ENCODE results near the gene CUL9.

Gene CUL9

DNA sequence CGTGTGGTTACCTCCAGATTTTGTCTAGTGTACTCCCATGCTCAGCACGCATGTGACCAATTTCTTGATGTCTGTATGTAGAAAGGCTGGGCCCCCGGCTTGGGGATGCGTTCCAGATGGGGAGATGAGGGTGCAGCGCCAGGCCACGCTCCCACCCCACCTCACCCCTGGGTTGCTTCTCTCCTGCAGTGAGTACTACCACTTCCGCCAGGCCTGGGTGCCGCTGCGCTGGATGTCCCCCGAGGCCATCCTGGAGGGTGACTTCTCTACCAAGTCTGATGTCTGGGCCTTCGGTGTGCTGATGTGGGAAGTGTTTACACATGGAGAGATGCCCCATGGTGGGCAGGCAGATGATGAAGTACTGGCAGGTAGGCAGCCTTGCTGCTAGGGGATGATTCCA, 22.4 kb upstream of the CUL9 start:
- Histone ChIP-seq H3K79me1 (ENCODE audit: low read length) (no peaks in the 10 kb centered on the region), H3K4me1 (ENCODE audit: control insufficient read depth in 1 of 2, insufficient read depth in 2 of 2, low read length in 2 of 2) (no peaks in the 10 kb centered on the region), H3K4me2 (ENCODE audit: low read length) (no peak overlapping the region), H3K9ac (ENCODE audit: low read length) (no peak overlapping the region), H2AK5ac (ENCODE audit: low read length) (no peak overlapping the region), H3K9me3 (ENCODE audit: insufficient read depth, low read depth, low read length) (no peaks in the 10 kb centered on the region), H2BK12ac (ENCODE audit: low read length) (no peak overlapping the region), H3K14ac (ENCODE audit: low read length) (no peak overlapping the region), H3K18ac (ENCODE audit: low read length) (no peak overlapping the region), H2BK120ac (ENCODE audit: insufficient read depth, low read length, poor library complexity) (no peak overlapping the region), H3K23ac (ENCODE audit: low read length) (no peak overlapping the region), H3K4ac (ENCODE audit: low read depth, low read length) (no peak overlapping the region), H4K12ac (ENCODE audit: low read depth, low read length) (no peak overlapping the region), H3K79me2 (ENCODE audit: control insufficient read depth, insufficient read depth, low read length, poor library complexity) (no peaks in the 10 kb centered on the region), H4K8ac (ENCODE audit: low read depth, low read length) (no peak overlapping the region), H2BK5ac (ENCODE audit: low read depth, low read length, poor library complexity) (no peak overlapping the region), H3K36me3 (ENCODE audit: control insufficient read depth in 1 of 2, insufficient read depth in 2 of 2, low read length in 2 of 2) (peaks cover 48 to 52% of the 10 kb centered on the region in 2 experiments), H2AFZ (ENCODE audit: insufficient read depth, low read length, poor library complexity) (no peak overlapping the region), H3K27me3 (ENCODE audit: insufficient read depth, low read length) (no peaks in the 10 kb centered on the region), H3K4me3 (ENCODE audit: low read depth, low read length) (no peak overlapping the region), H3K27ac (ENCODE audit: low read depth, low read length) (no peak overlapping the region), H4K91ac (ENCODE audit: low read depth, low read length) (no peak overlapping the region)
- WGBS (ENCODE audit: extremely low coverage, insufficient coverage, insufficient read length): no CpG with 5 or more reads among the region's 11 CpGs
- no peak for DNase-seq

DNA sequence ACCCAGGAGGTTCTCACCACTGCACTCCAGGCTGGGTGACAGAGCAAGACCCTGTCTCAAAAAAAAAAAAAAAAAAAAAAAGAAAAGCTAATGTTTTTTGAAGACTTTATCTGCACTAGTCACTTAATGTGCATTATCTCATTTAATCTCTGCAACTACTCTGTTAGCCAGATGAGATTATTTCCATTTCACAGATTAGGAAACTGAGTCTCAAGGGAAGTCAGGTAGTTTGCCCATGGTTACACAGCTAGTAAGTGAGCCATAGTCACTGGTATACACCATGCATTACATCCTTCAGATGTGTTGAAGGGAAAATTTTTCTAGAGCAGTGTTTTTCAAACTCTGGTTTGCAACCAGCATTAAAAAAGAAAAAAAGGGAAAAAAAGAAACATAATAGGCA, 18.1 kb upstream of the CUL9 start:
- Histone ChIP-seq H3K36me3 (ENCODE audit: control insufficient read depth in 1 of 2, insufficient read depth in 2 of 2, low read length in 2 of 2) (peaks cover 28 to 31% of the 10 kb centered on the region in 2 experiments), H2AFZ (ENCODE audit: insufficient read depth, low read length, poor library complexity) (no peak overlapping the region), H3K9me3 (ENCODE audit: insufficient read depth, low read depth, low read length) (no peaks in the 10 kb centered on the region), H2BK12ac (ENCODE audit: low read length) (no peak overlapping the region), H3K79me2 (ENCODE audit: control insufficient read depth, insufficient read depth, low read length, poor library complexity) (no peaks in the 10 kb centered on the region), H3K14ac (ENCODE audit: low read length) (no peak overlapping the region), H3K23ac (ENCODE audit: low read length) (no peak overlapping the region), H3K18ac (ENCODE audit: low read length) (no peak overlapping the region), H3K79me1 (ENCODE audit: low read length) (no peaks in the 10 kb centered on the region), H3K4me3 (ENCODE audit: low read depth, low read length) (no peak overlapping the region), H4K91ac (ENCODE audit: low read depth, low read length) (no peak overlapping the region), H3K27me3 (ENCODE audit: insufficient read depth, low read length) (no peaks in the 10 kb centered on the region), H2AK5ac (ENCODE audit: low read length) (no peak overlapping the region), H3K4ac (ENCODE audit: low read depth, low read length) (no peak overlapping the region), H3K4me1 (ENCODE audit: control insufficient read depth in 1 of 2, insufficient read depth in 2 of 2, low read length in 2 of 2) (no peaks in the 10 kb centered on the region), H4K8ac (ENCODE audit: low read depth, low read length) (no peak overlapping the region), H2BK5ac (ENCODE audit: low read depth, low read length, poor library complexity) (no peak overlapping the region), H3K27ac (ENCODE audit: low read depth, low read length) (no peak overlapping the region), H2BK120ac (ENCODE audit: insufficient read depth, low read length, poor library complexity) (no peak overlapping the region), H4K12ac (ENCODE audit: low read depth, low read length) (no peak overlapping the region), H3K4me2 (ENCODE audit: low read length) (no peak overlapping the region), H3K9ac (ENCODE audit: low read length) (no peak overlapping the region)
- DNase-seq: no peak

DNA sequence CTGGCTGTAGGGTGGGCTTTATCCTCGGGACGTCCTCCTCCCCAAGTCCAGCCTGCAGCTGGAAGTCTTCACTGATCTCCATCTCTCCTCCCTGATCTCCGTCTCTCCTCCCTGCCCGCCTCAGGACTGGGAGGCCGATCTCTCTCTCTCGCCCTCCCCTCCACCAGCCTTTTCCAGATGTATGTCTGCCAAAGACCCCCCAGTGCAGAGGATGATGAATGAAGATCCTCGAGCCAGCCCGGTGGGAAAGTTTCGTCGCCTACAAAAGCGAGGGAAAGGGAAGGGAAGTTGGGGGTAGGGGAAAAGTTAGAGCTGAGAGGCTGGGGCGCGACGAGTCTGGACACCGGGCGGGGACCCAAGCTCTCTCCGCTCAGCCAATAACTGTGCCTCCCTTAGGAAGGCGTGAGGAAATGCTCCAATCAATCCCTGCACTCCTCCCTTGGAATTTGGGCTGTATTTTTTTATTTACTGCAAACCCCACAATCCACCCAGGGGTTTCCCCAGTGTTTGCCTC, 11.5 kb upstream of the CUL9 start:
- Histone ChIP-seq H3K4me2 (ENCODE audit: low read length) (peak overlapping the region; percentile 61), H4K91ac (ENCODE audit: low read depth, low read length) (peak overlapping the region; percentile 94), H3K4me1 (ENCODE audit: control insufficient read depth in 1 of 2, insufficient read depth in 2 of 2, low read length in 2 of 2) (peaks cover 13 to 14% of the 10 kb centered on the region in 2 experiments), H4K8ac (ENCODE audit: low read depth, low read length) (peak overlapping the region; percentile 93), H3K23ac (ENCODE audit: low read length) (no peak overlapping the region), H3K4ac (ENCODE audit: low read depth, low read length) (peak overlapping the region; percentile 43), H2BK12ac (ENCODE audit: low read length) (peak overlapping the region; percentile 18), H3K4me3 (ENCODE audit: low read depth, low read length) (peak overlapping the region; percentile 71), H3K18ac (ENCODE audit: low read length) (peak overlapping the region; percentile 89), H3K9me3 (ENCODE audit: insufficient read depth, low read depth, low read length) (no peaks in the 10 kb centered on the region), H3K27ac (ENCODE audit: low read depth, low read length) (peak overlapping the region; percentile 89), H3K79me1 (ENCODE audit: low read length) (peaks cover 25% of the 10 kb centered on the region), H3K36me3 (ENCODE audit: control insufficient read depth in 1 of 2, insufficient read depth in 2 of 2, low read length in 2 of 2) (peaks cover 6 to 7% of the 10 kb centered on the region in 2 experiments), H3K27me3 (ENCODE audit: insufficient read depth, low read length) (no peaks in the 10 kb centered on the region), H4K12ac (ENCODE audit: low read depth, low read length) (peak overlapping the region; percentile 54), H2BK5ac (ENCODE audit: low read depth, low read length, poor library complexity) (peak overlapping the region; percentile 90), H2BK120ac (ENCODE audit: insufficient read depth, low read length, poor library complexity) (peak overlapping the region; percentile 82), H2AK5ac (ENCODE audit: low read length) (peak overlapping the region; percentile 69), H3K14ac (ENCODE audit: low read length) (peak overlapping the region; percentile 78), H3K79me2 (ENCODE audit: control insufficient read depth, insufficient read depth, low read length, poor library complexity) (peaks cover 23% of the 10 kb centered on the region), H3K9ac (ENCODE audit: low read length) (peak overlapping the region; percentile 72), H2AFZ (ENCODE audit: insufficient read depth, low read length, poor library complexity) (peak overlapping the region; percentile 80)
- peak; percentile 37 to 66 for DNase-seq
- no CpG with 5 or more reads among the region's 18 CpGs for WGBS (ENCODE audit: extremely low coverage, insufficient coverage, insufficient read length)

DNA sequence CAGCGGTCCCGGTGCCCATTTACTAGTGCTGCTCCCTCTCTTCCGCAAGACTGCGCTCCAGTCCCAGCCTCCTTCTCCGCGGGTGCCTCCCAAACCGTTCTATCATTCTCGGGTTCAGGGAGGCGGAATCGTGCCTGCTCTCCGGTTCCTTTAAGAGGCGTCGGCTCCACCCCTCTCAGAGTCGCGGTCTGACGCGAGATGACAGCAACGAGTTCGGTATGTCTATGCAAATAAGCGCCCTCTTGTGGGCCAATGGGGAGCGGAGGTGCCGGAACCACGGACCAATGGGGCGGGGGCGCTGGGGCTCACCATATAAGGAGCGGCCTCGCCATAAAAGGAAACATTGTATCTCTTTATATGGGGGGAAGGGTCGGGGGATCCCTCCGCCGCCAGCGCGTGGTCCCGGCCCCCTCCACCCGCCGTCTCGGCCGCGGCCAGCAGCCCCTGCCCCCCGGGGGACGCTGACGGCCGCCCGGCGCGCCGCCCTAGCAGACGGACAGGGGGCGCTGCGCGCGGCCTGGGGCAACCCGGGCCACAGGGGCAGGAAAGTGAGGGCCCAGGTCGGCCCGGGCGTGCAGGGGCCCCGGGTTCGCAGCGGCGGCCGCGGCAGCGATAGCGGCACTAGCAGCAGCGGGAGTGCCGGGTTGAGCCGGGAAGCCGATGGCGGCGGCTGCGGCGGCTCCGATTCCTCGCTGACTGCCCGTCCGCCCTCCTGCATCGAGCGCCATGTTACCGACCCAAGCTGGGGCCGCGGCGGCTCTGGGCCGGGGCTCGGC, 10.9 kb upstream of the CUL9 start, which contains the start of gene SRF:
TSS of gene SRF (plus strand) at position 339 of the 776 bp plus-strand sequence. CDS start at position 727, 388 bp downstream.
- no peaks in the 10 kb centered on the region for H3K27me3 ChIP-seq (ENCODE audit: insufficient read depth, low read length)
- peak within 1 kb of the TSS; percentile 98 for H3K9ac ChIP-seq (ENCODE audit: low read length)
- no peak within 1 kb of the TSS for H3K23ac ChIP-seq (ENCODE audit: low read length)
- H3K4me3 ChIP-seq (ENCODE audit: low read depth, low read length): peak within 1 kb of the TSS; percentile 99
- H4K12ac ChIP-seq (ENCODE audit: low read depth, low read length): peak within 1 kb of the TSS; percentile 88
- peaks cover 13% of the 10 kb centered on the region in 2 experiments for H3K36me3 ChIP-seq (ENCODE audit: control insufficient read depth in 1 of 2, insufficient read depth in 2 of 2, low read length in 2 of 2)
- peak within 1 kb of the TSS; percentile 74 for H3K4me2 ChIP-seq (ENCODE audit: low read length)
- DNase-seq: peak; percentile 99 to 100
- peak within 1 kb of the TSS; percentile 85 for H2AFZ ChIP-seq (ENCODE audit: insufficient read depth, low read length, poor library complexity)
- peak within 1 kb of the TSS; percentile 99 for H3K4ac ChIP-seq (ENCODE audit: low read depth, low read length)
- peak within 1 kb of the TSS; percentile 95 for H2BK5ac ChIP-seq (ENCODE audit: low read depth, low read length, poor library complexity)
- peak within 1 kb of the TSS; percentile 99 for H3K14ac ChIP-seq (ENCODE audit: low read length)
- H3K27ac ChIP-seq (ENCODE audit: low read depth, low read length): peak within 1 kb of the TSS; percentile 89
- peak within 1 kb of the TSS; percentile 97 for H3K18ac ChIP-seq (ENCODE audit: low read length)
- H2AK5ac ChIP-seq (ENCODE audit: low read length): peak within 1 kb of the TSS; percentile 90
- H2BK120ac ChIP-seq (ENCODE audit: insufficient read depth, low read length, poor library complexity): peak within 1 kb of the TSS; percentile 96
- H4K91ac ChIP-seq (ENCODE audit: low read depth, low read length): peak within 1 kb of the TSS; percentile 96
- WGBS (ENCODE audit: extremely low coverage, insufficient coverage, insufficient read length): no CpG with 5 or more reads among the region's 83 CpGs
- H4K8ac ChIP-seq (ENCODE audit: low read depth, low read length): peak within 1 kb of the TSS; percentile 93
- H2BK12ac ChIP-seq (ENCODE audit: low read length): peak within 1 kb of the TSS; percentile 53
- peaks cover 25% of the 10 kb centered on the region for H3K79me1 ChIP-seq (ENCODE audit: low read length)
- peaks cover 13 to 14% of the 10 kb centered on the region in 2 experiments for H3K4me1 ChIP-seq (ENCODE audit: control insufficient read depth in 1 of 2, insufficient read depth in 2 of 2, low read length in 2 of 2)
- peaks cover 23% of the 10 kb centered on the region for H3K79me2 ChIP-seq (ENCODE audit: control insufficient read depth, insufficient read depth, low read length, poor library complexity)
- no peaks in the 10 kb centered on the region for H3K9me3 ChIP-seq (ENCODE audit: insufficient read depth, low read depth, low read length)
